ENCODE measurements around the gene ASB7.
"Not testable (repeated sequence)": the region's sequence is repeated elsewhere in the genome, so short reads cannot be mapped to it uniquely, and the experiment has no call there.

The ASB7 gene

DNA sequence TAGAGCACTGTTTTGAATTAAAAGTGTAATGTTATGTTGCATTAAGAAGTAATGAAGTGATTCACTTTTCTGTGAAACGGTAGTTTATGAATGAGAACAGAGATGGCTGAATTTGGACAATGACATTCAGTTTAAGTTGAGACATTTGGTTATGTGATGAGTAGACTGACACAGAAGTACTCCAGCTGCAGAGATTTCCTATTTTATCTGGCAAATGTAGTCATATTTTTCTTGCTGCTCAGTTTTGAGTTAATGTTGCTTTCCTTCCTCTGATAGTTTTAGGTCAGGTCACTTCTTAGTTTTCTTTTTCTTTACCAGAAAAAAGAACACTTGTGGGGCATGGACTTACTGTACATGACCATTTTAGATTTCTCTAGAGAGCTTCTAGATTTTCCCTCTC is 51.2 kb downstream of the ASB7 start:
- DNase-seq: no peak

DNA sequence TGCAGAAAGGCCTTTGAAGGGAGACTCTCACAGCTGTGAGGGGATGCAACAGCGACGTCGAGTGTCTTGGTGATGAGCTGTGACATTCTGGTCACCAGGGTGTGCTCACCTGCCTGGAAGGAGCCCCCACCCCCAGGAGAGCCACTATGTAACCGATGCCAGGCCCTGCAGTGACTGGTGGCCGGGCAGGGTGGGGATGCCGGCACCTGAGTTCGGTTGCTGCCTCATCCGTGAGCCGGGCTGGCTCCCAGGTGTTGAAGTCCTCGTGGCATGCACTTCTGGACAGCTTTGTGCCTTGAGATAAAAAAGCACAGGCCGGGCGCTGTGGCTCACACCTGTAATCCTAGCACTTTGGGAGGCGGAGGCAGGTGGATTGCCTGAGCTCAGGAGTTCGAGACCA is 56.5 kb downstream of the ASB7 start:
- DNase-seq: no peak

DNA sequence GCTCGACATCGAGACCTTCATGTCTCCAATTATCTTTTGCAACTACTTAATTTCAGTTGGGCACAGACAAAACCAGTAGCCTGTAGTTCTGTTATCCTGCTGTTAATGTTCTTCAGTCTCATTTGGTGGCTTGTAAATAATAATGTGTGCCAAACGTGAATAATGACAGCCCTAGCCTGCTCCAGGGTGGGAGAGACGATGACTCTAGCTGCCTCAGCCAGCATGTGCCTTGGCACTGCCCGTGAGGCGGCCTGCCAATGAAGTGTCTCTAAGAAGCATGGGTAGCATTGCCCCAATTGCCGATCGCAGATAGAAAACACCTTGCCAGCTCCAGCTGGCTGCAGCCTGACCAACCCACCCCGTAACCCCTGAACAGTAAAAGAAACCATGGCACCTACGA is 58.8 kb downstream of the ASB7 start:
- no peak for DNase-seq

DNA sequence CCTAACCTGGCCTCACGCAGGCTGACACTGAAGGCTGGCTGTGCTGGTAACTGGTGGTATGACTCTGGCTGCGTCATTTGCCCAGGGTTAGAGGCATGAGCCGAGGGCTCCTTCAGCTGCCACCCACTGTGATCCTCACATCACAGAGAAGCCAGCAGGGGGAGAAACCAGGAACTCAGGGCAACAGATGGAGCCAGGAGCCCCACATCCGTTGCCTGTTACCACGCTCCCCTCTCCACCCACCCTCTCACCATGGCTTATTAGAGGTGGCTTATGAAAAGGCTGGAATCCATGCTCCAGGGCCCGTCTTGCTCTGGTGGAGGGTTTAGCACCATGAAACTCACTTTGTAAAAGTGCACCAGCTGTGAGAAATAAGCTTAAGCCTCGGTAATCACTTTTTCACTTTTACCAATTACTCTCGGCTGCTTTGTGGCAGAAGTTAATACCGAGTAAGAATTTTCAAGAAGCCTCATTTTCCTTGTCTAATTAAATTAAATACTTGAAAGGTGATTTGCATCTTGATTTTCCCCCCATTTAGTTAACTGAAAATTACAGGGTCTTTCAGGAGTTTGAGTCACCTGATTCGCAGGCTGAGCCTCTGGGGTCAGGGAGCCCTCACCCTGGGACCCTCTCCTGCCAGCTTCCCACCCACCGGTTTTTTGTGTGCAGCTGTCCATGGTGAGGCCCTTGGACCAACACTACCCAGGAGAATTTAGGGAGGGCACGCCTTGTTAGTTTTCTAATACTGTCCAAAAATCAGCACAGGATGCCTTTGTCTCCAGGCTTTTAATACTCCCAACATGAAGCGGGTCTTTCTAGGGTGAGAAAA is 60.9 kb downstream of the ASB7 start:
- peak; percentile 99 for DNase-seq

DNA sequence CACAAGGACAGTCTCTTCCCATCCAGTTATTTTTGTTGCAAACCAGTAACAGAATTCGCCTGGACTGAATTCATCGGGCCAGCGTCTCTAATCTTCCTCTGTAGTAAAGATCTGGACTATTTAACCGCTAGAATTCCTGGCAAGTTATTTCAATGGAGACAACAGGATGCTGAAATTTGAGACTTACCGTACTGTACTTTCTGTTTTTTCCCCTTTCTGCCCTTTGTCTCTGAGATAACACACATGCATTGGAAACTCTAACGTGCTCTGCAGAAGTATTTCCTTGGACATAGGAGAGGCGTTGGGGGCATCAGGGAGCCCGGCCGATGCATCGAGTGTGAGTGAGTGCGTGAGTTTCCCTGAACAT is 61.5 kb downstream of the ASB7 start:
- peak; percentile 47 for DNase-seq

DNA sequence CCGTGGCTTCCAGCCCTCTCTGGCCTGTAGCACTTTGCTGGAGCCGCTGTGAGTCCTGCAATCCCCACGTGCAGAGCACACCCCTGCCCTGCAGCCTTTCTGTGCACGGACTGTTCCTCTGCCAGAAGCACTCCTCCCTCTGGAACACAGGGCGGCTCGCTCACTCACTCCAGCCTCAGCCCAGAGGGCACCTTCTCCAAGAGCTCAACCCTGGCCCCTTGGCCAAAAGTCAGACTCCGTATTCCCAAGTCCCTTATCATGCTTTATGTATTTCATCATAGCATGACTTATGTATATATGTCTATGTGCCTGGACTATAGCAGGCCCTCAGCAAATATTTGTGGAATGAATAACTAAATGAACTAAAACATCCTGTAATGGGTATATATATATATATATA is 63.2 kb downstream of the ASB7 start:
- DNase-seq: no peak

DNA sequence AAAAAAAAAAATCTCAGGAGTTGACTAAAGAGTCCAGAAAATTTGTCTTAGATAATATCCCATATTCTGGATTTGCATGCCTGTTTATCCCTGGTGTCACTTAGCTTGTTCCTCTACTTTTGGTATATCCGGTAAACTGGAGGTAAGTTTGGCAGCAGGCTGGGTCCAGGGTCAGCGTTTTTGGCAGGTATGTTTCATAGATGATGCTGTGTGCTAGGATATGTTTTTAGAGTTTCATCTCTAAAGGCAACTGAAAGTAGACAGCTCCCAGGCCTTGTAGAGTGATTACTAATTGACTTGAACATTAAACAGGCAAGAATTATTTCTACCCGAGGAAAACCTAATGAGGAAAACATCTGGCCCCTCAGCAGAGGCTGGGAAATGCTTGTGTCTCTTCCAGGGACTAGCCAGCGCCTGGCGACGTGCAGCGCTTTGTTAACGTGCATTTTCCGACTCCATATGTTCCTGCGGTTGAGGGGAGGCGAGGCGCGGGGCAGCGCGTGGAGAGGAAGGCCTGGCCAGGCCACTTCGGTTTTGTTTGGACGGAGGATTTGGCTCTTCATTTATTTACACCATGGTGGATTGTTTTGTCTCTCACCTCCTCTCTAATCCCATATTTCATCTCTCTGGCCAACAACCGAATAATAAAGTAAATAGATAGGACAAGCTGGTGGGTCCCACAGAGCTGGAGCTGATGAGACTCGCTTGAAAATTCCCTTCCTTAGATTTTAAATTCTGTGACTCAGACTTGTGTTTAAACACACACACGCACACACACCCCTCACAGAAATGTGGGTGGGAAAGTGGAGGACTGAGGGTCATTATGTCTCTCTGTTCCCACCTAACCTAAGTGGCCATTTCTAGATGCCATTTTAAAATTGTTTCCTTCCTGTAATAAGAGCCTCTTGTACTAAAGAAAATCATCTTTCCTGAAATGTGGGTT is 65.3 kb downstream of the ASB7 start:
- DNase-seq: peak; percentile 6

DNA sequence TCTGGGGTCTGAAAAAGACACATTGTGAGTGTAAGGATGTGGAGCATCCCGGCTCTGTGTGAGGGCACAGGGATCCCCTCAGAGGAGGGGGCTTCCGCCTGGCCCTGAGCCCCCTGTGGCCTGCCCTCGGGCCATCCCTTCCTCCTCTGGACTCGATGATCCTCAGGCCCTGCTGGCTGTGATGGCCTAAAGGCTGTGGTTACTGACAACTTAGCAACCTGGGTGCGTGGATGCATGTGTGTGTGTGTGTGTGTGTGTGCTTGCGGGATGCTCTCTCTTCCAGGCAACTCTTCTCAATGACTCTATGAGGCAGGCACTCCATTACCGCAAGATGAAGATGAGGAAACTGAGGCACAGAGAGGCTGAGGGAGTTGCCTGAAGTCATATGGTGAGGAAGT is 66.0 kb downstream of the ASB7 start:
- DNase-seq: no peak

DNA sequence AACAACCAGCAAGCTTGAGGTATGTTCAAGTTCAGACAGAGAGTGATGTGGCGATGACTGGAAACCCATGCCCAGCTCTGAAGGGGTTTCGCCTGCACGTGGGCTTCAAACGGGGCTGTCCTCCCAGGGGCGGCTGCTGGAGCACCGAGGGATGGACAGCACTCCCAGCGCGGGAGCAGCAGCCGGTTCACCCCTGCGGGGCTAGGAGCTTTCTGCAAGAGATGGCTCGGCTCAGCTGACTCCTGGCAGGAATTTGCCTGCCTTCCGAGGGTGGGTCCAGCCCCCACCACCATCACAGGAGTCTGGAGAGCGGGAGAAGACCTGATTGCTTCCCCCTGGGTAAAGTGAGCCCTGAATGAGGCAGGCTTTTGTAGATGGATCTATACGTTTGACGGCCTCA is 66.9 kb downstream of the ASB7 start:
- DNase-seq: no peak

DNA sequence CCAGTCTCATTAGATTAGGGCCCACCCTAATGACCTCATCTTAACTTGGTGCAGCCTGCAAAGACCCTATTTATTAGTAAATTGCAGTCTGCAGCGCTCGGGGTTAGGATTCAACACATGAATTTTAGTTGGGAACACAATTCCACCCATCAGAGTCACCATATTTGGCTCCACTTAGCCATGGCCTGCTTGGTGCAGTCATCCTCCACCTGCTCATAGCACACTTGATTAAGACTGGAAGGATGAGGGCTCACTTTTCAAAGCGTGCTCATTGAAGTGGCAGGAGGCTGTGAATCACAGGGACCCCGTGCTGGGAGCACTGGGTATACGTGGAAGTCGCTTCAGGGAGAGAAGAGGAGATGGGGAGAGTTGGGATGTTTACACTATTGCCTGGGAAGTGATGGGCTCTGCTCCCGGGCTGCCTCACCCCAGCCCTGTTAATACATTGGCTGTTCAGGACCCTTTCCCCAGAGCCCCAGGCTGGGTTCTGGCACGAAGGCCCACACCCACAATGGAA is 68.2 kb downstream of the ASB7 start:
- no peak for DNase-seq

DNA sequence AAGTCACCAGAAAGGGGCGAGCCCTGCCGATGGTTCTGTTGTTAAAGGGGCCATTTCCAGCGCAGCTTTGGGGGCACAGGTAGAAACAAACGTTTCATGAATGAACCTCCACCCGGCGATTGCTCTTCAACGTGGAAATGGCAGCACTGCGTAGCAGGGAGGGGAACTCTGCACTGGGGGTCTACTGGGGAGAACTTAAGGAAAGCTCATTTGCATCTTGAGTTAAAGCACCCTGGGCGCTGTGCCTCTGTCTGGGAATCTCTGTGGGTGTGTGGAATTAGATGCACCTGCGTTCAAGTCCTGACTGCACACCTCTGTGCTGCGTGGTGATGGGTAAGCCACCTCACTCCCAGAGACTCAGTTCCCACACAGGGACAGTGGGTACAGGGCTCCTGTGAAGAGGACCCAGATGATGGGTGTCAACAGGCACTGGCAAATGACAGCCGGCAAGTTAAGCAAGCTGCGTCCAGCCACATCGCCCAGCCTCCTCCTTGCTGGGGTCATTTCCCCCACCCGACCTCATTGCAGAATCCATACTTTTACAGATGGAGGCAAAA is 68.8 kb downstream of the ASB7 start:
- no peak for DNase-seq

DNA sequence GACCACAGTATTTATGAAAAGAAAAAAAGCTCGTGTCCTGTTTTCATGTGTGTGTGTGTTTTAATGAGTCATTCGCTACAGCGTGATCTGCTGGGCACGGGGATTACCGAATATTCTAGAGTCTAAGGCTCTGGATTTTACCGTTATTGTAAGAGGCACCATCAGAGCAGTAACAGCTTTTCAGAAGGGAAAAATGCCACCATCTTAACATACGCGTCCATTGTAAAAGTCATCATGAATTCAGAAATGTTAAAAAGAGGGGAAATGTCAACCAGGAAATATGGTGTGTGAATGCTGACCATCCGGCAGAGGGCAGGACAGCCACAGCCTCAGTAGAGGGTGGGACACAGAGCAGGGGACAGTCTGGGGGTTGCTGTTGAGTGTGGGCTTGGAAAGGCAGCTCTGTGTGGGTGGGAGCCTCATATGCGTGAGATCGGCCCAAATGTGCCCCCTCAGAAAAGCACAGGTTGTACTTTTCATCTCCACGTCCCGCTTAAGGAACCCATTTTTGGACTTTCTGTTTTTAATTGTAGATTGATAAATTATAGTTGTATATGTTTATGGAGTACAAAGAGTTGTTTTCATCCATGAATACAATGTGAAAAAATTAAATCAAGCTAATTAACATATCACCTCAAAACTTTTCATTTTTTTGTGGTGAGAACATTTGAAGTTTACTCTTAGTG is 69.6 kb downstream of the ASB7 start:
- DNase-seq: no peak

DNA sequence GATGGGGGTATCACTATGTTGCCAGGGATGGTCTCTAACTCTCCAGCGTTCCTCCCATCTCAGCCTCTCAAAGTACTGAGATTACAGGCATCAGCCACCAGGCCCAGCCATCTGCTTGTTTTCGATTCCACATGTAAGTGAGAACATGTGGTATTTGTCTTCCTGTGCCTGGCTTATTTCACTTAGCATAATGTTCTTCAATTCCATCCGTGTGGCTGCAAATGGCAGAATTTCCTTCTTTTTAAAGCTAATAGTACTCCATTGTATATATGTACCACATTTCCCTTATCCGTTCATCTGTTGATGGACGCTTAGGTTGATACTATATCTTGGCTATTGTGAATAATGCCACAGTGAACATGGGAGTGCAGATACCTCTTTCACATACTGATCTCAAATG is 70.6 kb downstream of the ASB7 start:
- peak; percentile 3 for DNase-seq

DNA sequence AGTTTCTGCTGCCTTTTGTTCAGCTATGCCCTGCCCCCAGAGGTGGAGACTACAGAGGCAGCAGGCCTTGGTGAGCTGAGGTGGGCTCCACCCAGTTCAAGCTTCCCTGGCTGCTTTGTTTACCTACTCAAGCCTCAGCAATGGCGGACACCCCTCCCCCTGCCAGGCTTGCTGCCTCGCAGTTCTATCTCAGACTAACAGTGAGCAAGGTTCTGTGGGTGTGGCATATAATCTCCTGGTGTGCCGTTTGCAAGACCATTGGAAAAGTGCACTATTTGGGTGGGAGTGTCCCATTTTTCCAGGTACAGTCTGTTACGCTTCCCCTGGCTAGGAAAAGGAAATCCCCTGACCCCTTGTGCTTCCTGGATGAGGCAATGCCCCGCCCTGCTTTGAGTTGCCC is 76.8 kb downstream of the ASB7 start:
- DNase-seq: not testable (repeated sequence)

DNA sequence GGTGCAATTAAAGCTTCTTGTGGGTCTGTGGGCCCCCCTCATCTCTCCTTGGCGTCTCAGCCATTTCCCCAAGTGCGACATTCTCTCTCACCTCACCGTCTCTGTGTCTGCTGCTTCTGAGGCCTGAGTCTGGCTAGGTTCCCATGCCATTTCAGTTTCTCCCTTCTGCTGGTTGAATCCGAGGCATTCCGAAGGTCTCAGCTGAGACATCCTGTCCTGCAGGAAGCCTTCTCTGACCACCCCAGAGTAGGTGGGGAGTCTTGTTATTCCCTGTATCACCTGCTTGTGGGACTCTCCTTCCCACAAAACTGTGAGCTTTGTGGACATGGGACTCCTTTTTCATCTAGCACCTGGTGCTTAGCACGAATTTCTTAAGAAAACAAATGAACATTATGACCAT is 78.3 kb downstream of the ASB7 start:
- no peak for DNase-seq

DNA sequence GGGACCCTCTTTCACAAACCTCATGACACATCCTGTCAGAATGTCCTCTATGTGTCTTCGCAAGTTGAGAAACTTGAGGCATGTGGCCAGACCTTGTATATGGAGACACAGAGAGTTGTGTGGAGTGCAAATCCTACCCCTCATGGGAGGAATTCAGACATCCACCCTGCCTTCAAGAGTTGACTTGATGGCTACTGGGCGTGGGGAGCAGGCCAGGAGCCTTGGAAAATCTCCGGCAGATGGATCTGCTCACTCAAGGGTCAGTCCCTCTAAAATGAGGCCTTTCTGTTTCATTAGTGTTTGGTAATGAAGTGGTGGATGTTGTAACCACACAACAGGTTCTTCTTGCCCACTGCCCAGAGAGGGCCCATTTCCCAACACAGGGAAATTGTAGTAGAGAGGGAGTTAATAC is 79.0 kb downstream of the ASB7 start:
- no peak for DNase-seq

DNA sequence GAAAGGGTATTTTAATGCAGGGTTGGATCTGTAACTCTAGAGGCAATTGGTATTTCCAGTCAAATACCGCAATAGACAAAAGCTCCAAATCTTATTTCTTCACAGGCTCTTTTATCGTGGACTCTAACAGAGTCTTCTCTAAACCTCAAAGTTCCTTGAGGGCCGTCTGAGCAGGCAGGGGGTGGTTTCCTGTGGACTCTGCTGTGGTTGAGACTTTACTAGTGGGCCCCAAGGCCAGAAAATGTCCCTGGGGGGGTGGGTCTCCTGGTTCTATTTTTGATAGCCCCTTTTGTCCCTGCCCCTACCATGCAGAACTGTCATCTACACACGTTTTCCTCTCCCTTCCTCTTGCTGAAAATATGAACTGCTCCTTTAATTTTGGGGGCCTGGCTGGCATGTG is 80.1 kb downstream of the ASB7 start:
- DNase-seq: no peak

DNA sequence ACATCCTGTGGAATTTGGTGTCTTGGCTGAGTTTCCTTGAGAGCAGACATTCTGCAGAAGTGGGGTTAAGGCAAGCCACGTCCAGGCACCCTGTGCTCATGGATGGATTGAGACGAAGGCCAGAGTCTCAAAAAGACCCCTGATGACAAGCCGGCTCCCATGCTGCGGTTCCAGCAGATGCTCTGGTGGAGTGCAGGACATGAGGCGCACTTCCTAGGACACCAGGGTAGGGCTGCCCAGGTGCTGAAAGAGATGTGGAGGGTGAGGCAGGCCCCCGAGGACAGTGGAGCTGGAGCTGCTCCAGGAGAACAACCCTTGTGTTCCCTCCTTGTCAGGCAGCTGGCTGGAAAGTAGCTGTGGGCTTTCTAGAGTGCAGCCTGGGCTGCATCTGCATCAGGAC is 81.0 kb downstream of the ASB7 start:
- DNase-seq: no peak

DNA sequence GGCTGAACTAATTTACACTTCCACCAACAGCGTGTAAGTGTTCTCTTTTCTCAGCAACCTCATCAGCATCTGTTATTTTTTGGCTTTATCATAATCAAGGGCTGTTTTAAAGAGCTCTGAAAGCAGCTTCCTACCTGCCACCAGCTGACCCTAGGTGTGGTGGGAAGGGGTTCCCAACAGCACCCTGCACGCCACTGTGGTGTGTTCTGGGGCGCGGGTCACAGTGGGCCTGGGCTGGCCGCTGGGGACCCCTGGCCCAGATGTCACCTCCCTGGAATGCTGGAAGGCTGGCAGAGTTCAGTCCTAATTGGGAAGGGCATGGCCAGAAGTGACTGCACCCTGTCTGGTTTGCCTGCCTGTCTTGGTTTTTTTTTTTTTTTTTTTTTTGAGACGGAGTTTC is 82.2 kb downstream of the ASB7 start:
- no peak for DNase-seq

DNA sequence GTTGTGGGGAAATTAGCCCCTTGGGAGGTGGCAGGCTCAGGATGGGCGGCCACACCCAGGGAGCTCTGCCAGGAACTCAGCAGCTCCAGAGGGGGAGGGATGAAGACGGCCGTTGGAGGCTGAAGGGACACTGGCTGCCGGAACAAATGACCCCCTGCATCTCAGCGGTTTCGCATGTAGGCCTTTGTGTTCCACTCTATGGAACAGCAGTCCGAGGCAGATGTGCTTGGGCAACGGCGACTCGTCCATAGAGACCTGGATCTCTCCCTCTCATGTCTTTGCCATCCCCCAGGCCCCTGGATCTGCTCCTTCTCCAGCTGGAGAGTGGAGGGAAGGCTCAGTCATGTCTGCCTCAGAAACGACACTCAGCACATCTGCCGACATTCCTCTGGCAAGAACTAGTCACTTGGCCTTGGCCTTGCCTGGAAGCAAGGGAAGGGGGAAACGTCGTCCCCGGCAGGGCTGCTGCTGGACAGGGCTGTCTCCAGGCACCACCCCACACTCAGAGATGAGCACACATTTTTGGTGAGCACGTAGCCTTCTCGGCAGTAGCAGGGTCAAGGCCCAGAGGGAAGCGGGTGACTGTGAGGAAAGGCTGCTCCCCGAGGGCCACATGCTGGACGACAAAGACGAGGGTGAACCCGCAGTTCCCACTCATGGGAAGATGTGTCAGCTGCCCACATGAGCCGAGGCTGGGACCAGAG is 83.8 kb downstream of the ASB7 start:
- no peak for DNase-seq

DNA sequence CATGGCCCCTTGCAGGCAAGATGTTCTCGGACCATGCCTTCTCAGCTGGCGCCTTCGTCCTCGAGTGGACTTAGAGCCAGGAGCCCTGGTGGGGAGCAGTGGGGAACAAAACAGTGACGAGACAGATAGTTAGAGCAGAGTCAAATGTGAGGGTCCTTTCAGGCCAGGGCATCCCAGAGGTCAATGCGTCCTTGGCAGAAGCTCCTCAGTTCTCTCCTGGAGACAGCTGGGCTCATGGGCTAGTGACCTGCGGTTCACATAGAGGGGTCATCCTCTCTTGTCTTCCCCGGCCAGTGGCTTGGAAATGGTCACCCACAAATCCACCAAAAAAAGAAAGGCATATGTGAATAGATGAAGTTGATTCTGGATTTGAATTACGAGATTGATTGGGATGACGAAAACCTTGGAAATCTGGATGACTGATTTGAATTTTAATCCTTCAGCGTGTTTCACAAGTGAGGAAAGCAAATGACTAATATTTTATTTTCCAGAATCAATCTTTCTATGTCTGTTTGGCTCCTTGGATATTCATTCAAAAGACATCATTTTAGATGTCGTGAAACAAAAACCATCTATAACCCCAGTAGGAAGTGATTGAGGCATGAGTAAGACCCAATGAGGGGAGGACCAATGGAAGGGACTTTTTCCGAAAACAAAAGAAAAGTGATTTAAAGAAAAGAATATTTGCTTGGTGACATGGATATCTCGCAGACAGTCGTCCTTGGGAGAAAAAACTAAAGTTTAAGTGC is 84.5 kb downstream of the ASB7 start:
- DNase-seq: no peak
